Gastrocnemius medialis (tissue), 4 donors: ENCODE results near the gene VIM. TPM values are rescaled to one million over a fixed set of nuclear protein-coding genes. Genes with fewer than 3 reads are reported as not detected.

Experiments
- ATAC-seq, 2 donors: fragments of 150-250 bp; one replicate each; pipeline ENCODE4 v1.9.1; 2016
- DNase-seq, 2 donors: peaks; one replicate each; pipeline ENCODE4 v3.0.0-alpha.2; 2019
- H3K27ac ChIP-seq, 4 donors: fragments of 200-600 bp; sonication (generic); 1 replicate in 1 of 4; 2 replicates in 3 of 4; pipeline ENCODE4 v1.5.1; 2016 to 2018; ENCODE audit warnings: mild to moderate bottlenecking in 2 of 4, moderate library complexity in 1 of 4
- H3K27me3 ChIP-seq, 3 donors: fragments of 200-600 bp; sonication (generic) in 2 of 3; 1 replicate in 1 of 3; 2 replicates in 2 of 3; pipeline versions ENCODE4 v1.5.1 to v1.6.0; 2016 to 2019; ENCODE audit warnings: mild to moderate bottlenecking in 1 of 3, moderate library complexity in 1 of 3
- H3K36me3 ChIP-seq, 2 donors: fragments of 200-600 bp; sonication (generic) in 1 of 2; one replicate each; pipeline ENCODE4 v1.5.1; 2017 to 2018
- H3K4me1 ChIP-seq, 2 donors: fragments of 200-600 bp; sonication (generic) in 1 of 2; one replicate each; pipeline ENCODE4 v1.5.1; 2016 to 2017; ENCODE audit warnings: mild to moderate bottlenecking in 2 of 2
- H3K4me3 ChIP-seq, 4 donors: fragments of 200-600 bp; sonication (generic) in 3 of 4; 1 replicate in 1 of 4; 2 replicates in 3 of 4; pipeline ENCODE4 v1.5.1; 2016 to 2019; ENCODE audit warnings: mild to moderate bottlenecking in 2 of 4
- H3K9me3 ChIP-seq, 3 donors: fragments of 200-600 bp; sonication (generic) in 2 of 3; 1 replicate in 1 of 3; 2 replicates in 2 of 3; pipeline ENCODE4 v1.5.1; 2016 to 2019
- POLR2A ChIP-seq, 2 donors: fragments of 450-650 bp; IDR thresholded peaks; one replicate each; pipeline ENCODE4 v1.6.1; 2017; ENCODE audit warnings: antibody characterized with exemption in 2 of 2, mild to moderate bottlenecking in 2 of 2, moderate library complexity in 2 of 2
- in situ Hi-C, 4 donors: fragments of 200-750 bp; cut with MboI; loops; one replicate each; pipeline versions ENCODE4 v1.15.0 to v1.8.0; 2017; ENCODE audit warnings: low sequenced_read_pairs in 4 of 4
- intact Hi-C: fragments of 100-400 bp; cut with DNase I; formaldehyde crosslinking; loops from one replicate; pipeline ENCODE4 v1.15.1; 2023; ENCODE audit warnings: low total_unique reads
- total RNA-seq, 4 donors: library from RNA; depleted of rRNA; stranded (reverse); fragments of >200 nt; gene quantifications; one replicate each; pipeline versions ENCODE4 v1.1.0 to v1.2.3, GENCODE V29; 2016
- TF ChIP-seq, protein P1 (sequence below), 5 experiments: fragments of 450-650 bp in 3 of 5; fragments of 200-600 bp in 2 of 5; sonication (generic) in 2 of 5; IDR thresholded peaks in 4 of 5; conservative IDR thresholded peaks in 1 of 5; 1 replicate in 4 of 5; 2 replicates in 1 of 5; pipeline ENCODE4 v1.5.1; 2016 to 2019; ENCODE audit warnings: antibody characterized with exemption in 5 of 5, mild to moderate bottlenecking in 3 of 5, moderate library complexity in 3 of 5

VIM gene
- total RNA-seq, 4 donors from 2014 or later, result 355 to 835 (median 589) TPM

DNA sequence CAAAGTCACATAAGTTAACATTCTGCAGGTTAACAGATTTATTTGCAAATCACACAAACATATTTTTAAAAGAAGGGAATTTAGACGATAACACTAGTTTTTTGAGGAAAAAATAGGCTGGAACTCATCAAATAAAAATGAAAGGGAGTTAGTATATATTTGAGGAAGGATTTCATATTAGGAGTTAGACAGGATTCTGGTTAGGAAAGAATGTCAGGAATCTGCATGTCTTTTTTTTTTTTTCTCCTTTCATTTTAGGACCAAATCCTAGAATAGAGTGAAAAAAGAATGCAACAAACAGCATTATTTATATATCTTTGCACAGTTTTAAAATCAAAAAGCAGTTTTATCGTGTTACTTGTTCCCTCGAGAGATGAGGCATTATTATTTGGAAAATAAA lies 17.7 kb upstream of the VIM start:
- no peaks in the 10 kb centered on the region for H3K36me3 ChIP-seq
- no peaks in the 10 kb centered on the region for H3K4me1 ChIP-seq
- no peak overlapping the region for H3K27ac ChIP-seq
- DNase-seq (no peak), ATAC-seq (no peak)
- intact Hi-C loops, result no loop called here
- no peak overlapping the region for H3K4me3 ChIP-seq
- no peaks in the 10 kb centered on the region for H3K9me3 ChIP-seq
- in situ Hi-C loops, result no loop called here
- TF ChIP-seq, protein P1, sequence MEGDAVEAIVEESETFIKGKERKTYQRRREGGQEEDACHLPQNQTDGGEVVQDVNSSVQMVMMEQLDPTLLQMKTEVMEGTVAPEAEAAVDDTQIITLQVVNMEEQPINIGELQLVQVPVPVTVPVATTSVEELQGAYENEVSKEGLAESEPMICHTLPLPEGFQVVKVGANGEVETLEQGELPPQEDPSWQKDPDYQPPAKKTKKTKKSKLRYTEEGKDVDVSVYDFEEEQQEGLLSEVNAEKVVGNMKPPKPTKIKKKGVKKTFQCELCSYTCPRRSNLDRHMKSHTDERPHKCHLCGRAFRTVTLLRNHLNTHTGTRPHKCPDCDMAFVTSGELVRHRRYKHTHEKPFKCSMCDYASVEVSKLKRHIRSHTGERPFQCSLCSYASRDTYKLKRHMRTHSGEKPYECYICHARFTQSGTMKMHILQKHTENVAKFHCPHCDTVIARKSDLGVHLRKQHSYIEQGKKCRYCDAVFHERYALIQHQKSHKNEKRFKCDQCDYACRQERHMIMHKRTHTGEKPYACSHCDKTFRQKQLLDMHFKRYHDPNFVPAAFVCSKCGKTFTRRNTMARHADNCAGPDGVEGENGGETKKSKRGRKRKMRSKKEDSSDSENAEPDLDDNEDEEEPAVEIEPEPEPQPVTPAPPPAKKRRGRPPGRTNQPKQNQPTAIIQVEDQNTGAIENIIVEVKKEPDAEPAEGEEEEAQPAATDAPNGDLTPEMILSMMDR (IDR thresholded peaks at IDR 0.05 in 4 of 5, conservative IDR thresholded peaks at IDR 0.05 in 1 of 5), result no peak
- TF ChIP-seq POLR2A (IDR thresholded peaks at IDR 0.05), result no peak
- no peaks in the 10 kb centered on the region for H3K27me3 ChIP-seq

DNA sequence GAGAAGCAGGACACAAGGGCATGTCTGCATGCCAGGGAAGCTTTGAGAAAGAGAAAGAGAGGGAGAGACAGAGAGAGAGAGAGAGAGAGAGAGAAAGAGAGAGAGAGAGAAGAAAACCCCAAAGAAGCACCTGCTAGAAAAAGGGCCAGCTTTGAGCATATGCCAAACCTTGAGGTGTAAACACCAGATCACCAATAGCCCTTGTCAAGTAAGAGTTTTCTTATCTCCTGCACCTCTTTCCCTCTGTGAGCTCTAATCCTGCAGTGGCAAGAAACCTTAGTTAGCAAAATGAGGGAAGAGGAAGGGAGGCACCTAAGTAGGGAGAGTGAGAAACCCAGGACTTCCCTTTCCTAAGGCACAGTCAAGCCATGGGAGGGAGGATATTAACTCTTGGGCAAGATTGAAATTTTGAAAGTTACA lies 15.2 kb upstream of the VIM start:
- Histone ChIP-seq H3K9me3 (no peaks in the 10 kb centered on the region), H3K36me3 (no peaks in the 10 kb centered on the region), H3K27ac (no peak overlapping the region), H3K4me3 (no peak overlapping the region), H3K4me1 (peaks cover 0 to 4% of the 10 kb centered on the region in 2 donors), H3K27me3 (no peaks in the 10 kb centered on the region)
- in situ Hi-C loops, result no loop called here
- TF ChIP-seq, protein P1 (IDR thresholded peaks at IDR 0.05 in 4 of 5, conservative IDR thresholded peaks at IDR 0.05 in 1 of 5), result no peak
- no peak for TF ChIP-seq POLR2A (IDR thresholded peaks at IDR 0.05)
- ATAC-seq, result no peak
- intact Hi-C loops, result no loop called here
- no peak for DNase-seq

DNA sequence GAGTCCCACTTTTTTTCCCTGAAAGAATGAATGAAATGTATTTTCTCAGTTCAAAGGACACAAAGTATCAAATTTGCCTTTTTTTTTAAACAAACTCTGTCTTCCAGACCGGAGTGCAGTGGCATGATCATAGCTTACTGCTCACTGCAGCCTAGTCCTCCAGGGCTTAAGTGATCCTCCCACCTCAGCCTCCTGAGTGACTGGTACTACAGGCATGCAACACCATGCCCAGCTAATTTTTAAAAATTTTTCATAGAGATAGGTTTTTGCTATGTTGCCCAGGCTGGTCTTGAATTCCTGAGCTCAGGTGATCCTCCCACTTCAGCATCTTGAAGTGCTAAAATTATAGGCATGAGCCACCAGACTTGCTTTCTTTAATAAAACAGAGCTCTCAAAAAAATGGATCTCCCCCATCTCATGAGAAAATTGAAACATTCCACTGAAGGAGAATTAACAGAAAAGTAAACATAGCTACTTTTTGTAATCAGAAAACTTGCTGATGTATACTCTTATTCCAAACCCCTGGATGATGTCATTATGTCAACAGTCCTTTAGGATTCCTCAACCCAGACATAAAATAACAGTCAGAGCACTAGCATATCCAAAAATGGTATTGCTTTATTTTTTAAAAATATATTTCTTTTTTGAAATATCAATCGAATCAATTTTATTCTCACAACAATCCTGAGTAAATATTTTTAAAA lies 14.2 kb upstream of the VIM start:
- Histone ChIP-seq H3K27ac (no peak overlapping the region), H3K4me1 (peaks cover 0 to 4% of the 10 kb centered on the region in 2 donors), H3K4me3 (no peak overlapping the region), H3K27me3 (no peaks in the 10 kb centered on the region), H3K36me3 (no peaks in the 10 kb centered on the region), H3K9me3 (no peaks in the 10 kb centered on the region)
- in situ Hi-C loops (no loop called here), intact Hi-C loops (no loop called here)
- DNase-seq, result no peak
- no peak for ATAC-seq
- TF ChIP-seq, protein P1 (IDR thresholded peaks at IDR 0.05 in 4 of 5, conservative IDR thresholded peaks at IDR 0.05 in 1 of 5), result no peak
- no peak for TF ChIP-seq POLR2A (IDR thresholded peaks at IDR 0.05)

DNA sequence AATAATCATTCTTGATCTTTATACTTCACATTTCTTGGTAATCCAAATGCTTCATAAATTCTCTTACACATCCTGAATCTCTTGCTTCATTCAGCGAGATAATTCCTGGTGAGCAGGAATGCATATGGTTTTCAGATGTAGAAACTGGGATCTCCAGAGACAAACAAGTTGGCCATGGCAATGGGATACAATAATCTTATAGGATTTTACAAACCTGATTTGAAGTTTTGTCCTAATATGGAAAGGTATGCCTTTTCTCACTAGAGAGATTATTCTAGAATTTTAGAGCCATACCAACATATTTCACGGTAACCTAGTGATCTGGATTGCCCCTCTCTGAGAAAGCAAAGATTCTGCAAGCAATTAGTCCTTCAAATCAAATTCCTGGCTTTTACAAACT lies 13.5 kb upstream of the VIM start:
- no peak overlapping the region for H3K4me3 ChIP-seq
- H3K9me3 ChIP-seq, result no peaks in the 10 kb centered on the region
- TF ChIP-seq, protein P1 (IDR thresholded peaks at IDR 0.05 in 4 of 5, conservative IDR thresholded peaks at IDR 0.05 in 1 of 5), result no peak
- no peak for TF ChIP-seq POLR2A (IDR thresholded peaks at IDR 0.05)
- H3K36me3 ChIP-seq, result no peaks in the 10 kb centered on the region
- DNase-seq (no peak), ATAC-seq (no peak)
- intact Hi-C loops, result no loop called here
- no peaks in the 10 kb centered on the region for H3K27me3 ChIP-seq
- in situ Hi-C loops, result no loop called here
- H3K4me1 ChIP-seq, result peaks cover 0 to 4% of the 10 kb centered on the region in 2 donors
- peak overlapping the region in 2 of 4 donors; percentile 52 to 60 for H3K27ac ChIP-seq
